HG03575 (cell line): ENCODE results near the gene CYP4V2.

Source experiments
- ATAC-seq: cut with Tn5 transposase; IDR thresholded peaks from one replicate; pipeline ENCODE4 v1.9.1; 2021; ENCODE audit not compliant: unreplicated experiment, insufficient number of reproducible peaks, low FRiP score; ENCODE audit errors: extremely low read depth

CYP4V2 gene

DNA sequence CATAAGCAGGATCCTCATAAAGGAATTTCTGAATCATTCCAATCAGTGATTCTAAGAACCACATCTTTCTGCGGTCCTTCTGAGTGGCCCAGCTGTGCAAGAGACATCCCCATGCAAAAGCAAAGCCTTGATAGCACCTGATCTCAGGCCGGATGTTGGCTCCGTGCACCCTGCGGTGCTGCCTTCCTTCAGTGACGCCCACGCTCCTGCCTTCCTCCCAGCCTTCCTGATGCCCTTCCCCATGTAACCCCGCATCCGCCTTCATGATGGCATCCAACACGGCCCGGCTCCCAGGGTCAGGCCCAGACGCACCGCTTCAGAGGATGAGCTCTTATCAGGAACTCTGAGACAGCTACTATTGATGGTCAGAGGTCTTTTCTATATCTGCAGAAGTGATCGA lies 20.4 kb upstream of the CYP4V2 start:
- no peak for ATAC-seq

DNA sequence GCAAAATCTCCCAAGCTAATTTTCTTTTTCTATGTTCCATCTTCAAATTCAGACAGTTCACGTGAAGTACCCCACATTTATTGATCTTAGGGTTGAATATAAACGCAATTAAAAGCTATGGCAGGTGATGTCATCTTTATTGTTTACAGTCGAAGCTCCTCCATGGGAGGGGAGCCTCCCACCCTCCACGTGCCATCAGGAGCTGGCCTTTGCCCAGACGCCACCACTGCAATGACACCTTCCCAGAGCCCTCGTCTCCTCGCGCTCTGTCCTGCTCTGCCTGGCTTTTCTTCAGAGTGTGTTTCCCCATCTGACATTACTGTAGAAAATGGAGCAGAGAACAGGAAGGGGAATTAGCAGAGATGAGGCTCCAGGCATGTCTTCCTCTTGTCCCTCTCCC lies 18.8 kb upstream of the CYP4V2 start:
- no peak for ATAC-seq

DNA sequence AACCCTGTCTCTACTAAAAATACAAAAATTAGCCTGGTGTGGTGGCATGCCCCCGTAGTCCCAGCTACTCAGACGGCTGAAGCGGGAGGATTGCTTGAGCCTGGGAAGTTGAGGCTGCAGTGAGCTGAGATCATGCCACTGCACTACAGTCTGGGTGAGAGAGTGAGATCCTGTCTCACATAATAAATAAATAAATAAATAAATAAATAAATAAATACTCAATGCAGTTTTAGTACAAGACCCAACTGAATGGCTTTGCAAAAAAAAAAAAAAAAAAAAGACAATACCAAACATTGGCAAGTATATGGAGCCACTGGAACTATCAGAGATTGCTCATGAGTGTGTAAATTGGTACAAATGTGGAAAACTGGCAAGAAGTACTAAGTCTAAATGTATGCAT lies 3.3 kb upstream of the CYP4V2 start:
- ATAC-seq = no peak

DNA sequence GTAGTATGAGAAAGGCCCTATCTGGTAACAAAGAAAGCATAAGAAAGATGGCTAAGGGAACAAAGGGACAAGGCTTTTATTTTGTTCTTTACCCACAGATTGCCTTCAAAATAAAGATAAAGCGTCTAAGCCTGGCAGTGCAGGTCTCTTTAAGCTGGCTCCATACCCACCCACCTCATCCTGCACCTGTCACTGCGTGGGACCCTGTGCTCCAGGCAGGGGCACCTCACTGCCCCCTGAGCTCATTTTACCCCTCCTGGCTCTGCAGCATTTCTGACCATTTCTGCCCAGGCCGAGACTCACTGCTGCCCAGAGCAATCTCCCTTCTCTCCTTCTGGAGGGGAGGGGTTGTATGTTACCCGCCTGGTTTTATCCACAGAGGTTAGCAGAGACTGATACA lies 1.7 kb upstream of the CYP4V2 start:
- no peak for ATAC-seq

DNA sequence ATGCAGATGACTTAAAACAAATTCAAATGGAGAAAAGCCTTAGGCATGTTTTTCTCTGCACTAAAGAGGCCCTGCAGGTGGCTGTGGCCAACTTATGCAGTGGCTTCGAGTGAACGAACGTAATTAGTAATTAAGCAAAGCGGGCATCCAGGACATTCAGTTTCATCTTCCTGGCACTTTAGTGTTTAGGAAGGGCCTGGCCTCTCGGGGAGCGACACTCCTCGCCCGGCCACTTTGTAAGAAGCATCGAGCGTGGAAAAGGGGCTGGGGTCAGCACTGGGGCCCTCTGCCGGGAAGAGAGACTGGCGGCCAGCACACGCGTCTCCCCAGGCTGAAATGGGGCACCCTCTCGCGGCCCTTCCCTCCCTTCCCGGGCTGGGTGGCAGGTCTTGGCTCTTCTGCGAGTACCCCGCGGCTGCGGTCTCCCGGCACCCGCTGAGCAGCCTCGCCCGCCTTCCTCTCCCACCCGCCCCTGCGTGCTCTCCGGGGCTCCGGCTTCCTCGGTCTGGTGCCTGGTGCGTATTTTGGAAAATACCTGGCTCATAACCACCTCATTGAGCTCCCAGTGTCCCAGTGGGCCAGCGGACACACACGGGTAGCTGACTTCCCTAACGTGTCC lies 677 bp upstream of the CYP4V2 start:
- peak; percentile 14 for ATAC-seq

DNA sequence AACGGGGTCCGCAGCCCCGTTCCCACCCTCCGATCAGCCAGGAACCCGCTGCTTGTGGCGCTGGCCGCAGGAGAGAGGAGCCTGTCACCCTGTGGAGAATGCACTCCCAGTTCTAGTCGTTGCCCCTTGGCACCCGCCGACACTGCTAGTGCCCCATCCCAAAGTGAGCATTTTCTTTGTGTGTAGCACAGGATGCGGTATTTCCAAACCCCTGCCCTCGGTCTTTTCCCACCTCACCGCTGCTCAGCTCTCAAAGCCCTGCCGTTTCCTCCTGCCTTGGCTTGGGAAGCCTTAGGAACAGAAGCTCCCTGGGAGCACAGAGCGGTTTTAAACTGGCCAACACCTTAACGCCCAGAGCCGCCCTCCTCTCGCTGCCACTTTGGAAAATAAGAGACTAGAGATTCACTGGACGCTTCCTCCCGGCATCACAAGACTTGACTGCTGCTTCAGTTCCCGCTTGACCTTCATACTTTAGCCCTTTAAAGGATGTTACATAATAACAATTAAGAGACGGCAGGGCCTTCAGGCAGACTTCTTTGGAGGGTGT lies 772 bp downstream of the CYP4V2 start:
- peak; percentile 4 for ATAC-seq

DNA sequence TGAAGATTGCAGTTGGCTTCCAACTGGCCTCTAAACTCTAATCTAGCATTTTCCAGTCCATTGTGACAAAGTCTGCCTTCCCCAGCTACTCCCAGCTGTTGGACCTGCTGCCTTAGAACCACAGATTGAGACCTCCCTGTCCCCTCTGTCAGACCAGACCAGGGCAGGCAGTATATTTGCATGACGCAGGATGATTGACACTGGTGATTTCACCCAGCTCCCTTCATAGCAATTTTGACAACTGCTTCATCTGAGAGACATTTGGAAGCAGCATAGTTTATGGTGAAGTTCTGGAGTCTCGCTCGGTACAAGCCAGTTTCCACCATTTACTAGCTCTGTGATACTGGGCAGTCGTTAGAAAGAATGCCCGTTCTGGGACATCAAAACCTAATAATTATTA lies 2.5 kb downstream of the CYP4V2 start:
- no peak for ATAC-seq

DNA sequence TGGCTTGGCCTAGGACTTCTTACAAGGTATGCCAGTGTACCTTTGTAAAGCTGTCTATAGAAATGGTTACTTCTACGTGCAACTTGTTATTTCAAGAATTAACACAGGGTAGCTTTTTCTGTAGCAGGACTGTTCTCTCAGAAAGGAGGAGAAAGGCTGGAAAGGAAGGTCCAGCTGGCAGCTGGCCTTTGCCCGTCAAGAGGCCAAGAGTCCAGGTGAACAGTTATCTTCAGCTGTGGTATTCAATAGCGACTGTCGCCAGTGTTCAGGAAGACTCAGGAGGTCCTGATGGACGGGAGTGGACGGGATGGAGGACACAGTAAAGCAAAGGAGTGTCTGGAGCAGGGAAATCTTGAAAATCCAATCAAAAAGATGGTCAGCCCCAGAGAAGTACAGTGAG lies 4.7 kb downstream of the CYP4V2 start:
- ATAC-seq = no peak

DNA sequence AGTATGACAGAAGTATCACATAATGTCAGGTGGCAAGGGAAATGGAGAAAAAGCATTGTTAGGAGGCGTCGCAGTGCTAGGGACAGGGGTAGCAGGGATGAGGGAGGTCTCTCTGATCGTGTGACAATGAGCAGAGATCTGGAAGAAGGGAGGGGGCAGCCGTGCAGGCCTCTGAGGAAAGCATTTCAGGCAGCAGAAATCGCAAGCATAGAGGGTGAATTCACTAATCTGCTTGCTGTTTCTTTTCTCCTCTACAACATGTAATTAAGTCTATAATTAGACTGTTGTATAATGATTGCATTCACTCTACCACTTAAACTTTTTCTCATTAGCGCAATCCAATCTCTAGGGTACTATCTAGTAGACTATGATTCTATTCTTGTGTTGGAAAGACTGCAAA lies 9.1 kb downstream of the CYP4V2 start:
- ATAC-seq = no peak

DNA sequence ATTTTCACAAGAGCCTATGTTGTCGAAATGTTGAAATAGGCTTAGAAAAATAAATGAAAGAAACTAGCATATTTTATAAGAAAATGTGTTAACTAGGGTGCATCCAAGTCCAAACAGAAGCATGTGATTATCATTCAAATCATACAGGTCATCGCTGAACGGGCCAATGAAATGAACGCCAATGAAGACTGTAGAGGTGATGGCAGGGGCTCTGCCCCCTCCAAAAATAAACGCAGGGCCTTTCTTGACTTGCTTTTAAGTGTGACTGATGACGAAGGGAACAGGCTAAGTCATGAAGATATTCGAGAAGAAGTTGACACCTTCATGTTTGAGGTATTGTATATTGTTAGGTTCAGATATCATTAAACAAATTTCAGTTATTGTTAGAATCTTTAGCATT lies 9.6 kb downstream of the CYP4V2 start:
- no peak for ATAC-seq

DNA sequence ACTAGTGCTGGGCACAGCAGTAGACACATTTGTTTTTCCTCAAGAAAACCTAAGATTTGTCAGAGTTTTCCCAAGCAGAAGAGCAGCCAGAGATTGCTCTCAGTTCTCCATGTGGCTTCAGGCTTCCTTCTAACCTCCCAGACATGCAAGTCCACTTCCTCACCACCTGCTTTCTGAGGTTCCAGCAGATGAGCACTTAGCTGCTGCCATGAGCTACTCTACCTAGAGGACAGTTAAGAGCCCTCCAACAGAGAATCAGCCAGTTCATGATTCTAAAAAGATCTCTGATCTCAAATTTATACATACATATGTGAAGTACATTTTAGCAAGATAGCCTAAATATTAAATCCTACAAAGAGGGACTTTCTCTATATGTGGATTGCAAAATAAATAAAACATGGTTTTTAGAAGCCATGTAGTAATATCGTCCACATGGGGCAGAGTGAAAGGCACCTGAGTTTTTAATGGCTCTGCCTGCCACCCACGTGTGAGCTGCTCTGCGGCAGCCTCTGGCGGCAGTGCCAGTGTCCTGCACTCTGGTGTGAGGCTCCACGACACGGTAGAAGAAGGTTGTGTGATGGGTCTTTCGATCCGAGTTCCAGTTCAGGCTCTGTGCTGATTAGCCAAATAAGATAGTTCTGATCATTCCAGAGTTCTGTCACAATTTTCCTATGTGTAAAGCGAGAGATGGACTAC lies 10.3 kb downstream of the CYP4V2 start:
- peak; percentile 61 for ATAC-seq

DNA sequence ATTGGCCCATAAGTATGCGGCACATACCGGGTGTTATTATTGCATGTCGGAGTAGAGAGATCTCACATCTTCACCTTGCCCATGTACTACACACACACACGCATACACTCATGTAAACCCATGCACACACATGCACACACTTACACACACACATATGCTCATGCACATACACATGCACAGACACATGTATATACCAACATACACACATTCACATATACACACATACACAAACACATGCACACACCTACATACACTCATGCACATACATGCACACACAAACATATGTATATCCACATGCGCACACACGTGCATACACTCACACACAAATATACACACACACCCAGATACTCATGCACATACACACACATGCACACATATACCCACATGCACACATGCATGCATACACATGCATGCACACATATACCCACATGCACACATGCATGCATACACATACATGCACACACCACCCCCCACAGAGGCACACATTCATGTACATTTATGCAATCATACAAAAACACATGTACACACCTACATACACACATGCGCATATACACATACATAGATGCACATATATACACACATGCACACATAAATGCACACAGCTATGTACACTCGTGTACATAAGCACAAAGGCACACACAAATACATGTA lies 11.2 kb downstream of the CYP4V2 start:
- no peak for ATAC-seq

DNA sequence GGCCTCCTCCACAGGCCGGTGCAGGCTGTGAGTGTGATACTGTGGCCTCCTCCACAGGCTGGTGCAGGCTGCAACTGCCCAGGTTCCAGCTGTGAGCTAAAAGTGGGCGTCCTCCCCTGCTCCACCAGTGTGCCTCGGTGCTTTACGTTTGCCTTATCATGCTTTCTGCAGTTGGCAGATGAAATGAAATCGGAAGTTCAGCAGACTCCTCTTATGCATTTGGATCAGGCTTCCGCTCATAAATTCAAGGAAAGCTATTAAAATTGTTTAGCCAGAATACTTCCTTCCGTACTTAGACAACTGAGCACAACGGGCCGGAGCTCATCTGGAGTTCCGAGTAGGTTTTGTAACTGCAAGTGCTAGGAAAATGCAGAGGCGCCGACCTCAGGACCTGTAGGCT lies 12.0 kb downstream of the CYP4V2 start:
- no peak for ATAC-seq

DNA sequence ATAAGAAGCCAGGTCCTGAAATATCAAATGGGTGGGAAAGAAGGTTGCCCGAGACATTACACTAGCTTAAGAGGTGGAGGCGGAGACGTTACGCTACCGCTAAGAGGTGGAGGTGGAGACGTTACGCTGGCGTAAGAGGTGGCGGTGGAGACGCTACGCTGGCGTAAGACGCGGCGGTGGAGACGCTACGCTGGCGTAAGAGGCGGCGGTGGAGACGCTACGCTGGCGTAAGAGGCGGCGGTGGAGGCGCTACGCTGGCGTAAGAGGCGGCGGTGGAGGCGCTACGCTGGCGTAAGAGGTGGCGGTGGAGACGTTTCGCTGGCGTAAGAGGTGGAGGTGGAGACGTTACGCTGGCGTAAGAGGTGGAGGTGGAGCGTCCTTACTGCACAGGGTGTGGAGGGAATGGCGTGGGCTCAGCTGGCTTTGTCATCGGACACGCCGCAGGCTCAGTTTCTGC lies 12.8 kb downstream of the CYP4V2 start:
- ATAC-seq = no peak

DNA sequence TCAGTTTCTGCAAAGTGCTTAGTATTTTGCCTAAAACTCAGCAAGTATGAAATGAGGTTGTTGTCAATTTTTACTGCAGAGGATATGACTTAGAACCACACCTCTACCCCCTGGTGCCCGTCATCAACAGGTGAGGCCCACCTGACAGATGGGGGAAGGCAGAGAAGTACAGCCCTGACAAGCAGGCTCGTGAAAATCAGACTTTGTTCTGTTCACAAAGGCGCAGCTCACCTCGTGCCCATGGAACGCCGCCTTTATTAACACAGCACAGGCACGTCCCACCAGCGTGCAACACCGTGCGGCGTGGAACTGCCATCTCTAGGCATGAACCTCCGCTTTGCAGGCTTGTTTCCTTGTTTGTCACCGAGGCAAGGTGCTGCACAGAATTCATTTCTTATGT lies 13.3 kb downstream of the CYP4V2 start:
- no peak for ATAC-seq

DNA sequence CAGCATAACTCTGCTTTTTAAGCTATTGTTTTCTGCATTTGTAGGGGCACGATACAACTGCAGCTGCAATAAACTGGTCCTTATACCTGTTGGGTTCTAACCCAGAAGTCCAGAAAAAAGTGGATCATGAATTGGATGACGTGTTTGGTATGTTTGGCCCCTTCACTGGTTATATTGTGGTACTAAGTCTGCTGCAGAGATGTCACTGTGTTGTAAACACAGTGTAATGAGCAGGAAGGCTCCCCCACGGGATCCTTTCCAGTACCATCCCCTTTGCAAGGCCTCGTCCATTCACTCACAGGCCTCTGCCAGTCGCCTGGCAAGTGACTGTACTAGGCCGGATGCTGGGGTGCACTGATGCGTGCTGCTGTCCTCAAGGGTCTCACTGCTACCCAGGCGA lies 13.8 kb downstream of the CYP4V2 start:
- ATAC-seq = no peak

DNA sequence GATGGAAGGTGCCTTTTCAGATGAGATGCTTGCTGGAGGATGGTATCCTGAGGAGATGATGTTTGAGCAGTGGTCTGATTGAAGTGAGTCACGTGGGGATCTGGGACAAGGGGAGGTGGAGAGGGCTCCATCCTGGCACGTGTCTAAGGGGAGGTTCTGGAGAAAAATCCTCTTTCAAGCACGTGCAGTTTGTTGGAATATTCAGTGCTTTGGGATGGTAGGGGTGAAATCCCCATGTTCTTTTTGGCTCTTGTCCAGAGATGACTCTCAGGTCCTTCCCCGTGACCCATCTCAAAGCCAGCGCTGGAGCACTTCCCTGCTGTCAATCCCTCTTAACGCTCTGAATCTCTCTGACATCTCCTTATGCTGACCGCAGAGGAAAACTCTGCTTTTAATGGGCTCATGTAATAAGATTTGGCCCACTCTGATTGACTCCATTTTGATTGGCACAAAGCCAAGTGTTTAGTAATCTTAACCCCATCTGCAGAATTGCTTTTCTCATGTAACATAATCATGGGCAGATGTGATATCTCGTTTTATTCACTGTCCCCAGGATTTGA lies 25.2 kb downstream of the CYP4V2 start:
- no peak for ATAC-seq

DNA sequence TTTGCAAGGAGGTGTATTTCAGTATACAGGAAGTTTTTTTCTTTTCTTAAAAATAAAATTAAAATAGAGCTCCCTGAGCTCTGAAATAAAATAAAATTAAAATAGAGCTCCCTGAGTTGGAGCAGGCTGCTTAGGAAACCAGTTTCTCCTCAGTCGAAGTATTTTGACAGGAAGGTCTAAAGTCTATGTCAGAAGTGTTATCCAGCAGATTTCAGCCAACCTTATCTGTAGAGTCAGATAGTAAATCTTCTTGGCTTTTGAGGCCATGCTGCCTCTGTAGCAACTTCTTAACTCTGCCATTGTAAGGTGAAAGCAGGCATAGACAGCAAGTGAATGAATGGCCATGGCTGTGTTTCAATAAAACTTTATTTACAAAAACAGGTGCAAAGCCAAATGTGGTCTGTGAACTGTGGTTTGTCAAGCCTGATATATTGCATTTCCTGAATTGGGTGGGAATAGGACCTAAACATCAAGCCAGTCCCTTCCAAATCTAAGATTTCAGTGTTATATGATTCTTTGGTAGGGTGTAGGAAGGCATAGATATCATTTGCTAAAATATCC lies 26.4 kb downstream of the CYP4V2 start:
- no peak for ATAC-seq

DNA sequence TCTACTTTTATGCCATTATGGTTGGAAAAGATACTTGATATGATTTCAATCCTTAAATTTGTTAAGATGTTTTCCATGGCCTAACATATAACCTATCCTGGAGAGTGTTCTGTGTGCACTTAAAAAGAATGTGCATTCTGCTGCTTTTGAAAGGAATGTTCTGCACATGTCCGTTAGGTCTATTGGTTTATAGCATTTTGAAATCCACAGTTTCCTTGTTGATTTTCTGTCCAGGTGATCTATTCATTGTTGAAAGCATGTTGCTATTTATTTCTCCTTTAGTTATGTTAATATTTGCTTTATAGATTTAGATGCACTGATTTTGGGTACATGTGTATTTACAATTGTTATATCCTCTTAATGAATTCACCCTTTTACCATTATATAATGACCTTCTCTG lies 30.3 kb downstream of the CYP4V2 start:
- ATAC-seq = no peak

DNA sequence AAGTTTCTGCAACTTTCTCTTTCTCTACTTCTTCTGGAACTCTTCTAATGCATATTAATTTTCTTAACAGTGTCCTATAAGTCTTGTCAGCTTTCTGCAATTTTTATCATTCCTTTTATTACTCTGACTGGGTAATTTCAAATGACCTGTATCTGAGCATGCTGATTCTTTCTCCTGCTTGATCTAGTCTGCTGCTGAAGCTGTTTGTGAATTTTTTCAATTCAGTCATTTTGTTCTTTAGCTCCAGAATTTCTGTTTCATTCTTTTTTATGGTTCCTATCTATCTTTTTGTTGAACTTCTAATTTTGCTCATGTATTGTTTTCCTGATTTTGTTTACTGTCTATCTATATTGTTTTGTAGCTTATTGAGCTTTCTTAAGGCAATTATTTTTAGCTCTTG lies 34.5 kb downstream of the CYP4V2 start:
- no peak for ATAC-seq
